Suprapubic skin (tissue), 4 donors: ENCODE measurements around the gene MEF2C. TPM values are rescaled to one million over a fixed set of nuclear protein-coding genes. Genes with fewer than 3 reads are reported as not detected.

Experiments
- DNase-seq, 2 donors: peaks; one replicate each; pipeline ENCODE4 v3.0.0-alpha.2; 2019; ENCODE audit warnings: low spot score in 2 of 2
- H3K27ac ChIP-seq: fragments of 200-600 bp; sonication (generic); one replicate; pipeline ENCODE4 v1.5.1; 2019
- H3K27me3 ChIP-seq: fragments of 200-600 bp; sonication (generic); one replicate; pipeline ENCODE4 v1.5.1; 2019
- H3K36me3 ChIP-seq: fragments of 200-600 bp; sonication (generic); one replicate; pipeline ENCODE4 v1.5.1; 2019
- H3K4me1 ChIP-seq: fragments of 200-600 bp; sonication (generic); one replicate; pipeline ENCODE4 v1.5.1; 2019
- H3K4me3 ChIP-seq: fragments of 200-600 bp; sonication (generic); one replicate; pipeline ENCODE4 v1.5.1; 2019; ENCODE audit warnings: mild to moderate bottlenecking
- H3K9me3 ChIP-seq: fragments of 200-600 bp; sonication (generic); one replicate; pipeline ENCODE4 v1.5.1; 2019
- EP300 ChIP-seq: sonication (generic); formaldehyde crosslinking; IDR thresholded peaks from one replicate; pipeline ENCODE4 v1.6.1; 2017; ENCODE audit warnings: antibody characterized with exemption
- POLR2A ChIP-seq, 2 donors: fragments of 450-650 bp; IDR thresholded peaks; one replicate each; pipeline ENCODE4 v1.6.1; 2017; ENCODE audit warnings: antibody characterized with exemption in 2 of 2, mild to moderate bottlenecking in 2 of 2, moderate library complexity in 2 of 2
- POLR2AphosphoS5 ChIP-seq, 3 donors: sonication (generic); formaldehyde crosslinking; IDR thresholded peaks; one replicate each; pipeline ENCODE4 v1.6.1; 2017; ENCODE audit warnings: antibody characterized with exemption in 3 of 3
- WGBS: methylation state at CpG from one replicate; pipeline ENCODE4 v1.1.5; 2018; 5-methylcytosine and 5-hydroxymethylcytosine counted together
- total RNA-seq, 4 donors: library from RNA; depleted of rRNA; stranded (reverse); fragments of >200 nt; gene quantifications; one replicate each; pipeline ENCODE4 v1.1.0, GENCODE V29; 2016
- TF ChIP-seq, protein P1 (sequence below), 2 donors: fragments of 200-600 bp in 1 of 2; fragments of 450-650 bp in 1 of 2; sonication (generic) in 1 of 2; IDR thresholded peaks; one replicate each; pipeline ENCODE4 v1.5.1; 2016 to 2019; ENCODE audit warnings: antibody characterized with exemption in 2 of 2, mild to moderate bottlenecking in 1 of 2, moderate library complexity in 1 of 2

MEF2C gene
- total RNA-seq, 4 donors from 2014 or later = 5.9 to 15.9 (median 10.1) TPM

DNA sequence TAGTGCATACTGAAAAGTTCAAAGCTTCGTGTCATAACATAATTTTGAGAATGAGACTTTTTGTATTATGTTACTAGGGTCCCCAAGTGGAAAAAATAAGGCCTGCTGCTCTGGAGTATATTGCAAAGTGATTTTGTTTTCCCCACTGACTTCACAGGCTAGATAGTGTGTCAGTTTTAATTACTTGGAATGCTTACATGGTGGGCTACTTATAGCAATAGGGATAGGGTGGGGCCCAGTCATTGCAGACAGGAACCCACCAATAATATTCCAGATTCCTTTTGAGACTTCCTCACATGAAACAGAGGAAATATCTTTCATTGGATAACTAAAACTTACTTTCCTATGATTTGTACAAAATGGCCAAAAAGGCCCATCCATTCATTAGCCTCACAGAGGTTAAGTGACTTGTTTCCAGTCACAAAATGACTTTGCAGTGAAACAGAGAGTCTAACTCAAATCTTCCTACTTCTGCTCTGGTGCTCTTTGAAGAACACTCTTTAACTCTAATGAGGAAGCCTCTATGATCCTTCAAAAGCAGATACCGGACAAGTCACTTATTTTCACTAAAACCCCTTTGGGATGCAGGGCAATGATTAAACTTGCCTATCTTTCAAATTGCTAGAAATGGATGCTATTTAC, 16.2 kb upstream of the MEF2C start:
- no peak overlapping the region for H3K27ac ChIP-seq
- no peak overlapping the region for H3K4me3 ChIP-seq
- no peaks in the 10 kb centered on the region for H3K4me1 ChIP-seq
- TF ChIP-seq POLR2A (IDR thresholded peaks at IDR 0.05) (no peak), EP300 (no peak), POLR2AphosphoS5 (IDR thresholded peaks at IDR 0.05) (no peak)
- TF ChIP-seq, protein P1, sequence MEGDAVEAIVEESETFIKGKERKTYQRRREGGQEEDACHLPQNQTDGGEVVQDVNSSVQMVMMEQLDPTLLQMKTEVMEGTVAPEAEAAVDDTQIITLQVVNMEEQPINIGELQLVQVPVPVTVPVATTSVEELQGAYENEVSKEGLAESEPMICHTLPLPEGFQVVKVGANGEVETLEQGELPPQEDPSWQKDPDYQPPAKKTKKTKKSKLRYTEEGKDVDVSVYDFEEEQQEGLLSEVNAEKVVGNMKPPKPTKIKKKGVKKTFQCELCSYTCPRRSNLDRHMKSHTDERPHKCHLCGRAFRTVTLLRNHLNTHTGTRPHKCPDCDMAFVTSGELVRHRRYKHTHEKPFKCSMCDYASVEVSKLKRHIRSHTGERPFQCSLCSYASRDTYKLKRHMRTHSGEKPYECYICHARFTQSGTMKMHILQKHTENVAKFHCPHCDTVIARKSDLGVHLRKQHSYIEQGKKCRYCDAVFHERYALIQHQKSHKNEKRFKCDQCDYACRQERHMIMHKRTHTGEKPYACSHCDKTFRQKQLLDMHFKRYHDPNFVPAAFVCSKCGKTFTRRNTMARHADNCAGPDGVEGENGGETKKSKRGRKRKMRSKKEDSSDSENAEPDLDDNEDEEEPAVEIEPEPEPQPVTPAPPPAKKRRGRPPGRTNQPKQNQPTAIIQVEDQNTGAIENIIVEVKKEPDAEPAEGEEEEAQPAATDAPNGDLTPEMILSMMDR (IDR thresholded peaks at IDR 0.05) = no peak
- H3K27me3 ChIP-seq = no peaks in the 10 kb centered on the region
- H3K36me3 ChIP-seq = no peaks in the 10 kb centered on the region
- WGBS = 86% methylated on average over 2 of the region's 2 CpGs
- DNase-seq = no peak
- no peaks in the 10 kb centered on the region for H3K9me3 ChIP-seq

DNA sequence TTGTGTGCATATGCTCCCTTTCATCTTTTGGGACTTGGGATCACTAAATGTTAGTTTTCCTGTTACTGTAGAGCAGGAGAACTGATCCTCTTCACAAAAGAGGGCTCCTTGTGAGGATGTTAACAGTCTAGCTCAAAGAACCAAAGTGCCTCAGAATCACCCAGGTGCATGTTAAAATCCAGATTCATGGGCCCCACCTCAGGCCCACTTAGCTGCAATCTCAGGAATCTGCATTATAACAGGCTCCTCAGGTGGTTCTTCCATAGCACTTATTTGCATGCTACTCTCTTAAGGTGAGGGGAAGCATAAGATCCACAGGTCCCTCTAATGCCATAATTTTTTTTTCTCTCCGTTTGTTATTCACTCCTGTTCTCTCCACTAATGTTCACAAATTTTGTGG, 14.8 kb upstream of the MEF2C start:
- H3K9me3 ChIP-seq = no peaks in the 10 kb centered on the region
- TF ChIP-seq POLR2A (IDR thresholded peaks at IDR 0.05) (no peak), EP300 (no peak), POLR2AphosphoS5 (IDR thresholded peaks at IDR 0.05) (no peak)
- TF ChIP-seq, protein P1 (IDR thresholded peaks at IDR 0.05) = no peak
- no peaks in the 10 kb centered on the region for H3K4me1 ChIP-seq
- no peaks in the 10 kb centered on the region for H3K36me3 ChIP-seq
- H3K4me3 ChIP-seq = no peak overlapping the region
- 91% methylated on average over 1 of the region's 1 CpG for WGBS
- no peak for DNase-seq
- H3K27ac ChIP-seq = no peak overlapping the region
- no peaks in the 10 kb centered on the region for H3K27me3 ChIP-seq

GRCh38 chr5:88895681-88896501, 12.9 kb upstream of the MEF2C start:
- Histone ChIP-seq H3K9me3 (no peaks in the 10 kb centered on the region), H3K36me3 (no peaks in the 10 kb centered on the region), H3K27me3 (no peaks in the 10 kb centered on the region), H3K4me3 (no peak overlapping the region), H3K27ac (no peak overlapping the region), H3K4me1 (no peaks in the 10 kb centered on the region)
- DNase-seq = no peak
- no peak for TF ChIP-seq POLR2A (IDR thresholded peaks at IDR 0.05)
- TF ChIP-seq POLR2AphosphoS5 (IDR thresholded peaks at IDR 0.05) = no peak
- TF ChIP-seq EP300 = no peak
- 90% methylated on average over 10 of the region's 10 CpGs for WGBS

DNA sequence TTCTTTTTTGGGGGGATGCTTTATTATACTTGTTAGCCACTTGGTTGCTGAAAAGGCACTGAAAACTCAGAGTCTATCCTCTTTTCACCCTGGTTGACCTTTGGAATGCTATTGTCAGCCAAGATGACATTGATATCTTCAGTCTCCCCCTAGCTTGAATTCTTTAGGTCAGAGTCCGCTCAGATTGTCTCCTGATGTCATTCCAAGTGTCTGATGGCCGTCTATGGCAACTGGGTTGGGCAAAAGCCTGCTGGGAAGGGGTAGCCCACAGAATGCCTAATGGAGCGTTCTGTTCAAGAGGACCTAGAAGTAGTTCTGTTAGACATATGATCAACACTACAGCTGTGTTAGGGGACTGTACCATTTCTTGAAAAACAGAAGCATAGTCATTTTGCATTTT, 9.7 kb upstream of the MEF2C start:
- H3K9me3 ChIP-seq = no peaks in the 10 kb centered on the region
- no peaks in the 10 kb centered on the region for H3K27me3 ChIP-seq
- H3K4me1 ChIP-seq = peaks cover 6% of the 10 kb centered on the region
- no peak for DNase-seq
- H3K36me3 ChIP-seq = no peaks in the 10 kb centered on the region
- no peak overlapping the region for H3K4me3 ChIP-seq
- H3K27ac ChIP-seq = no peak overlapping the region
- 86% methylated on average over 3 of the region's 3 CpGs for WGBS
- TF ChIP-seq, protein P1 (IDR thresholded peaks at IDR 0.05) = no peak
- TF ChIP-seq POLR2A (IDR thresholded peaks at IDR 0.05) (no peak), EP300 (no peak), POLR2AphosphoS5 (IDR thresholded peaks at IDR 0.05) (no peak)

DNA sequence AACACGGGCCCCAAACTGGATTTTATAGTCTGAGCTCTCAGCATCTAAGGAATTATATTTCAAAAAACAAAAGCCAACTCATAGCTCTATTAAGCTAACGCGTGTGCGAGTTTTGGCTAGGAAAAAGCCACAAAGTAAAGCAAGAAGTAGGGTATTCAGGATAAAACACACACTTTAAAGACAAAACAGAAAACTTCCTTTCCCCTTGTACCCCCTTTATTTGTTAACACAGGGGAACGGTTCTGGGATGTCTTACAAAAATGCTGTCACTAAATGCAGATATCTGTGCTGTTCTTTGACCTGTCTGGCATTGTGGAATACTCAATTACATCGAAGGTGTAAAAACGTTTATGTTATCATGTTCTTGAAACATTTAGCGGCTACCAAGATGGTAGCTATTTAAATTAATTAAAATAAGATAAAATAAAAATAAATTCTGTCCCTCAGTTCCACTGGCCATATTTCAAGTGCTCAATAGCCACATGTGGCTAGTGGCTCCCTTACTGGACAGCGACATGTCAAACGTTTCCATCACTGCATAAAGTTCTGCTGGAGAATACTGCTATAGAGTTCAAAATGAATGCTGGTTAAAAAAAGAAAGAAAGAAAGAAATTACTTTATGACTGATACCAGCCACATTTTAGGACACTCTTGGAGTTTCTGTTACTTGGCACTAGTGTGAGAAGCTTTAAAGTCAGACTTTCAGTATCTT, 7.2 kb upstream of the MEF2C start:
- Histone ChIP-seq H3K27me3 (no peaks in the 10 kb centered on the region), H3K4me3 (peak overlapping the region; percentile 54), H3K9me3 (no peaks in the 10 kb centered on the region), H3K4me1 (peaks cover 6% of the 10 kb centered on the region), H3K27ac (peak overlapping the region; percentile 75), H3K36me3 (no peaks in the 10 kb centered on the region)
- TF ChIP-seq POLR2AphosphoS5 (IDR thresholded peaks at IDR 0.05) = no peak
- TF ChIP-seq EP300 = no peak
- no peak for TF ChIP-seq POLR2A (IDR thresholded peaks at IDR 0.05)
- WGBS = 26% methylated on average over 10 of the region's 10 CpGs
- no peak for DNase-seq
